Measurements from ENCODE around the gene IFI16. TPM values are rescaled to one million over a fixed set of nuclear protein-coding genes. Genes with fewer than 3 reads are reported as not detected.

IFI16 gene
- total and polyA plus RNA-seq, 2 of the 13 experiments (the other 11 are each of a cell fraction or from before 2014, with no cell fraction given) = not detected

DNA sequence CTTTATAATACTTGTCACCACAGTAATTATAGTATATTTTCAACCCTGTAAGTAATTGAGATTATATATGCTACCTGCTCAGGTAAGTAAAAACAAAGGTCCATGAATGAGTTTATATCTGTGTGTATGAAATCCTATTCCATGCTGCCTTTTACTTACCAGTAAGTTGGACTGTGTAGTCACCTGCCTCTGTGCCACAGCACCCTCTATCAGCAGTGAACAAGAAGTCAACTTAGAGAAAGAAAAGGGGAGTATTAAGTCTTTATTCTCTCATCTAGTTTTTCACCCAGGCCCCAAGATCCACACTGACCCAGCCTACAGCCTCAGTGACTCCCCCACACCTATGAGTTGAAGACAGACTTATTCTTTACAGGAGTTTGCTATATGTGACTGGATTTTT lies 36.9 kb upstream of the IFI16 start:
- Histone ChIP-seq H3K9me3 (ENCODE audit: low read length) (peaks cover 55% of the 10 kb centered on the region), H3K4me3 (replicated peaks in 1 of 3; ENCODE audit: insufficient read depth in 1 of 3, low read depth in 2 of 3, low read length in 3 of 3) (no peak overlapping the region), H3K27ac (ENCODE audit: extremely low read length, insufficient read depth, low read length) (no peak overlapping the region), H4K20me1 (ENCODE audit: insufficient read depth, low read length) (no peaks in the 10 kb centered on the region), H3K36me3 (replicated peaks in 1 of 2; ENCODE audit: control insufficient read depth in 1 of 2, insufficient read depth in 2 of 2, low read length in 2 of 2) (no peaks in the 10 kb centered on the region), H3K9ac (ENCODE audit: insufficient read depth, low read depth, low read length) (no peak overlapping the region), H3K4me1 (ENCODE audit: insufficient read depth, low read length) (no peaks in the 10 kb centered on the region), H3K4me2 (ENCODE audit: low read depth, low read length) (no peak overlapping the region), H2AFZ (ENCODE audit: low read length) (no peak overlapping the region), H3K79me2 (ENCODE audit: insufficient read depth, low read length) (no peaks in the 10 kb centered on the region), H3K27me3 (ENCODE audit: control insufficient read depth in 1 of 2, insufficient read depth in 2 of 2, low read length in 2 of 2) (no peaks in the 10 kb centered on the region)
- ATAC-seq = no peak
- no peak for DNase-seq (ENCODE audit: low spot score)
- FAIRE-seq = no peak
- POLR2A ChIA-PET = no interaction called here
- in situ Hi-C loops (cut with HindIII; ENCODE audit: extremely low pct_ligation_motif_present, low pct_unique_long_range_greater_than_20kb) (no loop called here), intact Hi-C loops (cut with micrococcal nuclease; ENCODE audit: unreplicated experiment) (no loop called here)
- no TSS peak for BruUV-seq (replicated peaks)
- CTCF ChIA-PET (ENCODE audit: low intra/inter-chr PET ratio, low total read pairs) = no interaction called here
- TF ChIP-seq, protein P1, sequence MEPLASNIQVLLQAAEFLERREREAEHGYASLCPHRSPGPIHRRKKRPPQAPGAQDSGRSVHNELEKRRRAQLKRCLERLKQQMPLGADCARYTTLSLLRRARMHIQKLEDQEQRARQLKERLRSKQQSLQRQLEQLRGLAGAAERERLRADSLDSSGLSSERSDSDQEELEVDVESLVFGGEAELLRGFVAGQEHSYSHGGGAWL (CRISPR knock-in tag; IDR thresholded peaks at IDR 0.05) = no peak
- no peak for TF ChIP-seq NKX3-1 (CRISPR knock-in tag; IDR thresholded peaks at IDR 0.05)
- TF ChIP-seq ZMYM4 (CRISPR knock-in tag; IDR thresholded peaks at IDR 0.05) = no peak
- no peak for TF ChIP-seq HNRNPLL (IDR thresholded peaks at IDR 0.05; ENCODE audit: low read depth, low read length, poor library complexity, severe bottlenecking)
- no peak for TF ChIP-seq ONECUT2 (CRISPR knock-in tag; IDR thresholded peaks at IDR 0.05)
- no peak for TF ChIP-seq ZNF710 (CRISPR knock-in tag; IDR thresholded peaks at IDR 0.05; ENCODE audit: borderline replicate concordance)
- TF ChIP-seq, protein P2, sequence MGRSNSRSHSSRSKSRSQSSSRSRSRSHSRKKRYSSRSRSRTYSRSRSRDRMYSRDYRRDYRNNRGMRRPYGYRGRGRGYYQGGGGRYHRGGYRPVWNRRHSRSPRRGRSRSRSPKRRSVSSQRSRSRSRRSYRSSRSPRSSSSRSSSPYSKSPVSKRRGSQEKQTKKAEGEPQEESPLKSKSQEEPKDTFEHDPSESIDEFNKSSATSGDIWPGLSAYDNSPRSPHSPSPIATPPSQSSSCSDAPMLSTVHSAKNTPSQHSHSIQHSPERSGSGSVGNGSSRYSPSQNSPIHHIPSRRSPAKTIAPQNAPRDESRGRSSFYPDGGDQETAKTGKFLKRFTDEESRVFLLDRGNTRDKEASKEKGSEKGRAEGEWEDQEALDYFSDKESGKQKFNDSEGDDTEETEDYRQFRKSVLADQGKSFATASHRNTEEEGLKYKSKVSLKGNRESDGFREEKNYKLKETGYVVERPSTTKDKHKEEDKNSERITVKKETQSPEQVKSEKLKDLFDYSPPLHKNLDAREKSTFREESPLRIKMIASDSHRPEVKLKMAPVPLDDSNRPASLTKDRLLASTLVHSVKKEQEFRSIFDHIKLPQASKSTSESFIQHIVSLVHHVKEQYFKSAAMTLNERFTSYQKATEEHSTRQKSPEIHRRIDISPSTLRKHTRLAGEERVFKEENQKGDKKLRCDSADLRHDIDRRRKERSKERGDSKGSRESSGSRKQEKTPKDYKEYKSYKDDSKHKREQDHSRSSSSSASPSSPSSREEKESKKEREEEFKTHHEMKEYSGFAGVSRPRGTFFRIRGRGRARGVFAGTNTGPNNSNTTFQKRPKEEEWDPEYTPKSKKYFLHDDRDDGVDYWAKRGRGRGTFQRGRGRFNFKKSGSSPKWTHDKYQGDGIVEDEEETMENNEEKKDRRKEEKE (IDR thresholded peaks at IDR 0.05) = no peak
- TF ChIP-seq CEBPG (CRISPR knock-in tag; IDR thresholded peaks at IDR 0.05) = no peak
- TF ChIP-seq PRMT3 (CRISPR knock-in tag; IDR thresholded peaks at IDR 0.05; ENCODE audit: borderline replicate concordance, low read depth) = no peak
- TF ChIP-seq SNAPC2 (CRISPR knock-in tag; IDR thresholded peaks at IDR 0.05) = no peak
- TF ChIP-seq MTA3 (CRISPR knock-in tag; IDR thresholded peaks at IDR 0.05) = no peak
- no peak for TF ChIP-seq KDM3A (CRISPR knock-in tag; IDR thresholded peaks at IDR 0.05; ENCODE audit: low read depth)
- no peak for TF ChIP-seq CEBPZ (IDR thresholded peaks at IDR 0.05; ENCODE audit: low read length)
- no peak for TF ChIP-seq GABPA (IDR thresholded peaks at IDR 0.05; ENCODE audit: low read depth, low read length)
- no peak for TF ChIP-seq GABPA (CRISPR knock-in tag; IDR thresholded peaks at IDR 0.05; ENCODE audit: low read depth)
- TF ChIP-seq SOX6 (IDR thresholded peaks at IDR 0.05) = no peak
- no peak for TF ChIP-seq SOX6 (CRISPR knock-in tag; IDR thresholded peaks at IDR 0.05)

Data from HepG2 (cell line).